GM21515 (cell line): ENCODE measurements around the gene MMS19.
"Not testable (repeated sequence)": the region's sequence is repeated elsewhere in the genome, so short reads cannot be mapped to it uniquely, and the experiment has no call there.

ENCODE experiments used
- ATAC-seq: cut with Tn5 transposase; IDR thresholded peaks from one replicate; pipeline ENCODE4 v1.9.1; 2021; ENCODE audit not compliant: unreplicated experiment

The MMS19 gene

DNA sequence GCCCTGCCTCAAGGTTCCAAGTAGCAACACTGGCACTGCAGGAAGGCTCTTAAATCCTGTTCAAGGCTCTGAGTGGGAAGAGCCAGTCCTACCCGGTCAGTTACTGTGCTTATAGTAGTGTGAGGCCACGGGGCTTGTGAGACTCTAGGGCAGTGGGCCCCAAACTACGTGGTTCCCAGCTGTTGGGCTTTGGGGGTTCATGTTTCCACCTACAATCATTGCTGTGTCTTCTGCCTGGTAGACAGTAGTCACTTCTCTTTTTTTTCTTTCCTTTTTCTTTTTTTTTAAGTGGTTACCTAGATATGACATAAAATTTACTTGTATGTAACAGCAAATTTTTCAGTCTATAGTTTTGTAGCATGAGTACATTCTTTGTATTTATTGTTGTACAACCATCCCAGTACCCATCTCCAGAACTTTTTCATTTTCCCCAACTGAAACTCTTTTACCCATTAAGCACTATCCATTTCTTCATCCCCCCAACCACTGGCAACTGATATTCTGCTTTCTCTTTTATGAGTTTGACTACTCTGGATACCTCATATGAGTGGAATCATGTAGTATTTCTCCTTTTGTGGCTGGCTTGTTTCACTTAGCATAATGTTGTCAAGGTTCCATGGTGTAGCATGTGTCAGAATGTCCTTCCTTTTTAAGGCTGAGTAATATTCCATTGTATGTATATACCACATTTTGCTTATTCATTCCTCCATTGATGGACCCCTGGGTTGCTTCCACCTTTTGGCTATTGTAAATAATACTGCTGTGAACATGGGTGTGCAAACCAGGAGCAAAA is 8.2 kb upstream of the MMS19 start:
- no peak for ATAC-seq

GRCh38 chr10:97505152-97505551 is 6.9 kb upstream of the MMS19 start:
- ATAC-seq: no peak

- no peak for ATAC-seq
Observed at GRCh38 chr10:97503406-97503805, 5.2 kb upstream of the MMS19 start.

DNA sequence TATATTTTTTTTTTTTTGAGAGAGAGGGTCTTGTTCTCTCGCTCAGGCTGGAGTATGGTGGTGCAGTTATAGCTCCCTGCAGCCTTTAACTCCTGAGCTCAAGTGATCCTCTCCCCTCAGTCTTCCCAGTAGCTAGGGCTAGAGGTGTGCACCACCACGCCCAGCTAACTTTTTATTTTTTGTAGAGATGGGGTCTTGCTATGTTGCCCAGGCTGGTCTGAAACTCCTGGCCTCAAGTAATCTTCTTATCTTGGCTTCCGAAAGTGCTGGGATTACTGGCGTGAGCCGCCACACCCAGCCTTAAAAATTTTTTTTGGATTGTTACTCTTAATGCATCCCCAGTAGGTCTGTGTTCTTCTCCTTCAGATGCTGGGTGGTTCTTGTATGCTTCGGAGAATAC is 4.7 kb upstream of the MMS19 start:
- ATAC-seq: no peak

GRCh38 chr10:97500297-97500575 is 2.0 kb upstream of the MMS19 start:
- no peak for ATAC-seq

DNA sequence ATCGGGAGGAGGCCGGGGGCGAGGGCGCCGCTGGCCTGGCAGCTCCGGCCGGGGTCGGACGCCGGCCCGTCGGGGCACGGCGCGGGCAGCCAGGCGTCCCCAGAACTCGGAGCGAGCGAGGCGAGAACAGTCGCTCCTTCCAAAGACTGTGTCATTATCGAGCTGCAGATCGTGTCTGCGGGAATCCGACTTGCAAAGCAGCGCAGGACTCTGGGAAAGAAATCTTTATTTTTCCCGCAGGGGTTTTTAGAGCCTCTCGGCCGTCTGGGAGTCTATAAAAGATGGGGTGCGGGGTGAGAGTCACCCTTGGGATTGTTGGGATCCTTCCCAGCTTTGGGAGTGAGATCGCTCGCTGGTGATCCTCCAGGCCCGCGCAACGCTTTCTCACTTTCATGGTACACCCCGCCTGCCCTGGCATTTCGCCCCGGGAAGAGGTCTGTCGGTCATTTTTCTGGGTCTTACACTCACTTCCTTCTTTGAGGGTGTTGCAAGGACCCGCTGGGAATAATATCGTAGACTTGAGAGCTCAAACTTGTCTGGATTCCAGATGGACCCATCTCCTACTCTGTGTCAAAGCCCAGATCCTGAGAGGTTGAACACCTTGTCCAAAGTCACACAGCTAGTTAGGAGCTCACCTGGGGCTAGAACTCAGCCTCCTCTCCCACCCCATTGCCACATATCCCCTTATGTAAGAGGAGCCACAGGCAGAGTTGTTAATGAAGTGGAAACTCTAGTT is 1.5 kb upstream of the MMS19 start:
- no peak for ATAC-seq

DNA sequence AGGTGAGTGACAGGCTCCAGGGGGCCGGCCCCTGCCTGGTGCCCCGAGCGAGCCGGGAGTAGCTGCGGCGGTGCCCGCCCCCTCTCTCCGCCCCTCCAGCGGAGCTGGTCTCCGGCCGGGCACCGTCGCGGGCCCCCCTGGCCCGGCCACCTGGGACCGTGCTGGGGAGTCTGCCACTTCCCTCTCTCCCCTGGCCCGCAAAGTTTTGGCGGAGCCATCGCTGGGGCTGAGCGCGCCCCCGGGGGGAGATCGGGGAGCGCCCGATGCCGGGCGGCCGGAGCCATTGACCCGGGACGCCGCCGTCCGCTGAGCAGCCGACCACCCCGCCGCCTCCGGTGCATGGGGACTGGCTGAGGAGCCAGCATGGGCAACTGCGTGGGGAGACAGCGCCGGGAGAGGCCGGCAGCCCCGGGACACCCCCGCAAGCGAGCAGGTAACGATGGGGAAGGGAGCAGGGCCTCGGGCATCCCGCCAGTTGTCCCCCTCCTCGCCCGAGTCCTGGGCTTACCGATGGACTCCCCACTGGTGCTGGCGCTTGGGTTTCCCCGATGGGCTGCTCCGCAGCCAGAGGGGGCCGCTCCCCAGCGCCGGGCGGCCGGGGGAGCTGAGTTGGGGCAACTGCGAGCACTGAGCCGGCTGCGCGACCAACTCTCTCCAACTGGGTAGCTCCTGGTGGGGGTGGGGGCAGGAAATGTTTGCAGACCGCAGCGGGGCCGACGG is 779 bp upstream of the MMS19 start, which contains the start of gene UBTD1:
UBTD1 (plus strand) TSS at position 84 of the 720 bp plus-strand sequence; CDS start at position 364, 280 bp downstream.
- ATAC-seq: peak; percentile 2

DNA sequence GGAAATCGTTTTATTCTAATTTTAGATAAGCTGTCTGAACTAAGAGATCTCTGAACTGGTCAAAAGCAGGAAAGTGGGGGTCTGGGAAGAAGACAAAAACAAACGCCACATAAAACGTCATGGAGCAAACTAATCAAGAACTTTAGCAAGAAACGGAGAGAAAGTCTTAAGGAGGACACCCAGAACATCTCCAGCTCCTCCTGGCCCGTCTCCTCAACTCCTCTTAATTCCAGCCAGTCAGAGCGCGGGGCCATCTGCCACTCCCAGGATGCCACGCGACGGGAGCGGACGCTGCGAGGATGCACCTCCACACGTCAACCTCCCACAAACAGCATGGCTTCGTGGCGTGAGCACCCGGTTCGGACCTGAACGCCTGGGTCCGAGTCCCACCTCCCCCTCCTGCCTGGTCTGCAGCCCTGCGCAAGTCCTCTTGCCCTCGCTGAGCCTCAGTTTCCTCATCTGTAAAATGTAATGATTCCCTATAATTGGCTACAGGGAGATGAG is 598 bp downstream of the MMS19 start:
- ATAC-seq: peak; percentile 35

DNA sequence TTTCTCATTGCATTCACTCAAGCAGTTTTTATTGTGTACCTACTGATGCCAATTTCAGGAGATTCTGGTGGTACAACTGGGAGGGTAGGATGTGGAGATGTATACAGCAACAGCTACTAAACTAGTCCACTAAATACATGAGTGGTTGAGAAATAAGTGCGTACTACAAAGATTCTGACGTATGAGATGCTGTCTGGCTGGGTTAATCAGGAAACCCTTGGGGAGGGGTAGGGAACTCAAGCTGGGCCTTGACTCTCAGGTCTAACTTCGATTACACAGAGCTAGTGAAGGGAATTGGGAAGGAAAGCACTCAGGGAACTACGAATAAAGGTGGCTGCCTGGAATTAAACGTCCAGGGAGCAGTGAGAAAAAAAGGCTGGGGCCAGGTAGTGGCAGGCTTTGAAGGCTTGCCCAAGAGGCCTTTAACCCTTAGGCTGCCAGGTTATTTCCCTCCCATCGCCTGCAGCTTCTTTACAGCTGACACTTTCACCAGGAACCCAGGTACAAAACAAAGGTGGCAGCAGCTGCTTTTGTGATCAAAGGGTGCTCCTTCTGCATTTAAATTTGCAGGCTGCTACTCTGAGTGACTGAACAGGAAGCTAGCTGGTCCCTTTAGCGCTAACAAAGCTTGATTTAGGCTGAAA is 3.2 kb downstream of the MMS19 start:
- no peak for ATAC-seq

DNA sequence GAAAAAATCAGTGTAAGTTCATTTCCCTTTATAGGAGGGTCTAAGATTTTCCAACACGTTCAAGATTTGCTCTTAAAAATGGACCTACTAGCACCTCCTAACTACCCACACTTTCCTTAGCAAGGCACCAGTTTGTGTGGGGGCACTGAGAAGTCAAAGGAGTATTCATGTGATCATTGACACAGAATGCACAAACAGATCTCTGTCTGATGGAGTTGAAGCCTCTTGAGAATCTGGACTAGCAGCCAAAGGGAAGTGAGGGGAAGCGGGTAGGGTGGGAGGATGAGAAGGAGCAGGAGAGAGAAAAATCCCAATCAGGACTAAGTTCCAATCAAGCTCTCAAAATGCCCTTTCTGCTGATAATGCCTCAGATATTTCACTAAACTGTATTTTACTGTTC is 4.1 kb downstream of the MMS19 start:
- ATAC-seq: no peak

GRCh38 chr10:97490592-97490991 is 7.6 kb downstream of the MMS19 start:
- no peak for ATAC-seq

DNA sequence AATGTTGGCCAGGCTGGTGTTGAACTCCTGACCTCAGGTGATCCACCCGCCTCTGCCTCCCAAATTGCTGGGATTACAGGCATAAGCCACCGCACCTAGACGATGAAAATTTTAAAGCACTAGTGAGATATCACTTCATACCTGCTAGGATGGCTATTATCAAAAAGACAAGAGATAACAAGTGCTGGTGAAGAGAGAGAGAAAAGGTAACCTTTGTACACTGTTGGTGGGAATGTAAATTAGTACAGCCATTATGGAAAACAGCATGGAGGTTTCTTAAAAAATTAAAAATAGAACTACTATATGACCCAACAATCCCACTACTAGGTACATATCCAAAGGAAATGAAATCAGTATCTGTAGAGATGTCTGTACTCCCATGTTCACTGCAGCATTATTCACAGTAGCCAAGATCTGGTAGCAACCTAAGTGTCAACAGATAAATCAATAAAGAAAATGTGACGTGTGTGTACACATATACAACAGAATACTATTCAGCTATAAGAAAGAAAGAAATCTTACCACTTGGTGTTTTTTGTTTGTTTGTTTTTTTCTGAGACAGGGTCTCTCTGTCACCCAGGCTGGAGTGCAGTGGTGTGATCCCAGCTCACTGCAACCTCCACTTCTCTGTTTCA is 12.5 kb downstream of the MMS19 start:
- ATAC-seq: no peak

DNA sequence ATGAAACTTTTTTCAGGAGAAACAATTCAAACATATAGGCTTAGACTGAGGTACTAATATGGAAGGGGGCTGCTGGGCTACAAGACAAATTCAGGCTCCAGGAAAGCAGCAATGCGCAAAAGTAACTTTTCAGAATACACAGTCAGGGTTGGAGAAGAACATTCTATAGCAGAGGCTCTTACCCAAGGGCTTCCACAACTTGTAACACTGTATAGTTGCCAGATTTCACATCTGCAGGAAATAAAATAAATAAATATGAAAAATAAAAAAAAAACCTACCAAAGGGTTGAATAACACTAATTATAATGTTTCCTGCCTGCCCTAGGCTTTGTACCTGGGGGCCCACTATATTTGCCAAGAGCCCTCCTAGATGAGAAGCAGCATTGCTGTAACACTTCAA is 14.3 kb downstream of the MMS19 start:
- ATAC-seq: no peak

DNA sequence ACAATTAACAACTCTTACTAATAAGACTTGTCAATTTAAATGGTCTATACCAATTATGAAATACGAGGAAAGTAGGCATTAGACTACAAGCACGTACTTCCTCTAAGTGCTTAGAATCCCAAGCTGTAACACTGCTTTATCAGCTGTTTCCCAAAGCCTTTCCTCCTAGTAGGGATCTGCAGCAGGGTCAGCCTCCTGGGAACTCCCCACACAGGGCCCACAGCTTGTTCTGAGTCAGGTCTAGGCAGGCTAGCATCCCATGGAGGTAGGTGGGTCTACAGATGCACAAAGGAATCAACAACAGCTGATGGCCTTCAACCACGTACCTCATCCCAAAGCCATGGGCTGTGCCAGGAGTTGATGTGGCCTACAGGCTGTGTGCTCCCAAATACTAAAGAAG is 14.7 kb downstream of the MMS19 start:
- no peak for ATAC-seq

DNA sequence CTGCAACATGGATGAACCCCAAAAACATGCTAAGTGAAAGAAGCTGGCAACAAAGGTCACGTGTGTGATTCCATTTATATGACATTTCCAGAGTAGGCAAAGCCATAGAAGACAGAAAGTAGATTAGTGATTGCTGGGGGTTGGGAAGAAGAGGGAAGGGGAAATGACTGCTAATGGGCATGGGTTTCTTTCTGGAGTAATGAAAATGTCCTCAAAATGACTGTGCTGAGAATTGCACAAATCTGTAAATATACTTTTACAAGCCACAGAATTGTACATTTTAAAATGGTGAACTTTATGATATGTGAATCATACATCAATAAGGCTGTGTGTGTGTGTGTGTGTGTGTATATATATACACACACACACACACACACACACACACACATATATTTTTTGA is 15.8 kb downstream of the MMS19 start:
- ATAC-seq: no peak

- ATAC-seq: no peak
Observed at GRCh38 chr10:97481071-97481470, 17.2 kb downstream of the MMS19 start.

DNA sequence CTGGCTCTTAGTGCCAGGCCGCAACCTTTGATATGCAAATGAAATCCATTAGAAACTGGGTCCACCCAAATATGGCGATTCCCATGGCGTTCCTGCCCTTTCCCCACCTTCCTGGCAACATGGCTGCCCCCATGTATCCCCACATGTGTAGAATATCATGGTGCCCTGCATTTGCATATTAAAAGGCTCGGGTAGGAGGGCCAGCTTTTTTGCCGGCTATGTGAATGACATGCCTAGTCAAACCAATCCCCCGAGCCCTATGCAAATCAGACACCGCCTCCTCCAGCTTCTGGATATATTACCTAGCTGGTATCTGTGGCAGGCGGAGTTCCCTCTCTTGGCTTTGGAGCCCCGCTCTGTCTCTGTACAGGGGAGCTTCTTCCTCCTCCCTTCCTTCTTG is 18.3 kb downstream of the MMS19 start:
- ATAC-seq: no peak

- ATAC-seq: not testable (repeated sequence)
Observed at GRCh38 chr10:97479410-97479809, 18.8 kb downstream of the MMS19 start.

- no peak for ATAC-seq
Observed at GRCh38 chr10:97475936-97476594, 22.2 kb downstream of the MMS19 start.

- no peak for ATAC-seq
Observed at GRCh38 chr10:97474918-97475317, 23.3 kb downstream of the MMS19 start.
